GM18861 (cell line): ENCODE measurements around the gene RAB3GAP1.
"Not testable (repeated sequence)": the region's sequence is repeated elsewhere in the genome, so short reads cannot be mapped to it uniquely, and the experiment has no call there.

Experiments
- ATAC-seq: cut with Tn5 transposase; IDR thresholded peaks from one replicate; pipeline ENCODE4 v1.9.1; 2021; ENCODE audit not compliant: unreplicated experiment

Gene RAB3GAP1

GRCh38 chr2:135099802-135100483 is 47.9 kb downstream of the RAB3GAP1 start:
- ATAC-seq = no peak

GRCh38 chr2:135103843-135104242 is 51.8 kb downstream of the RAB3GAP1 start:
- no peak for ATAC-seq

- not testable (repeated sequence) for ATAC-seq
These were observed 53.6 kb downstream of the RAB3GAP1 start for GRCh38 chr2:135105513-135106316.

GRCh38 chr2:135113322-135113721 is 61.2 kb downstream of the RAB3GAP1 start:
- no peak for ATAC-seq

GRCh38 chr2:135119582-135119981 is 67.5 kb downstream of the RAB3GAP1 start:
- ATAC-seq = no peak

GRCh38 chr2:135121016-135121657 is 69.0 kb downstream of the RAB3GAP1 start:
- ATAC-seq = no peak

GRCh38 chr2:135121658-135122039 is 69.6 kb downstream of the RAB3GAP1 start:
- not testable (repeated sequence) for ATAC-seq

GRCh38 chr2:135124924-135125886 is 73.1 kb downstream of the RAB3GAP1 start:
- ATAC-seq = no peak

GRCh38 chr2:135125940-135126339 is 73.8 kb downstream of the RAB3GAP1 start:
- no peak for ATAC-seq

- no peak for ATAC-seq
These were observed 78.7 kb downstream of the RAB3GAP1 start for GRCh38 chr2:135130751-135131150.

- no peak for ATAC-seq
These were observed 80.2 kb downstream of the RAB3GAP1 start for GRCh38 chr2:135132314-135132713.

GRCh38 chr2:135140606-135141005 is 88.5 kb downstream of the RAB3GAP1 start:
- no peak for ATAC-seq

- ATAC-seq = no peak
These were observed 90.2 kb downstream of the RAB3GAP1 start for GRCh38 chr2:135142323-135142722.

GRCh38 chr2:135144343-135144742 is 92.3 kb downstream of the RAB3GAP1 start:
- no peak for ATAC-seq

GRCh38 chr2:135149251-135149650 is 97.2 kb downstream of the RAB3GAP1 start:
- no peak for ATAC-seq

GRCh38 chr2:135150725-135151124 is 98.6 kb downstream of the RAB3GAP1 start:
- ATAC-seq = no peak

GRCh38 chr2:135151615-135152014 is 99.5 kb downstream of the RAB3GAP1 start:
- no peak for ATAC-seq

GRCh38 chr2:135152361-135152760 is 100.3 kb downstream of the RAB3GAP1 start:
- no peak for ATAC-seq

GRCh38 chr2:135154962-135155361 is 102.9 kb downstream of the RAB3GAP1 start:
- ATAC-seq = no peak

- ATAC-seq = no peak
These were observed 105.8 kb downstream of the RAB3GAP1 start for GRCh38 chr2:135157856-135158255.

GRCh38 chr2:135159191-135159590 is 107.1 kb downstream of the RAB3GAP1 start:
- ATAC-seq = no peak
